Measurements from ENCODE around the gene ZNF827.

- TF ChIP-seq, protein P1, sequence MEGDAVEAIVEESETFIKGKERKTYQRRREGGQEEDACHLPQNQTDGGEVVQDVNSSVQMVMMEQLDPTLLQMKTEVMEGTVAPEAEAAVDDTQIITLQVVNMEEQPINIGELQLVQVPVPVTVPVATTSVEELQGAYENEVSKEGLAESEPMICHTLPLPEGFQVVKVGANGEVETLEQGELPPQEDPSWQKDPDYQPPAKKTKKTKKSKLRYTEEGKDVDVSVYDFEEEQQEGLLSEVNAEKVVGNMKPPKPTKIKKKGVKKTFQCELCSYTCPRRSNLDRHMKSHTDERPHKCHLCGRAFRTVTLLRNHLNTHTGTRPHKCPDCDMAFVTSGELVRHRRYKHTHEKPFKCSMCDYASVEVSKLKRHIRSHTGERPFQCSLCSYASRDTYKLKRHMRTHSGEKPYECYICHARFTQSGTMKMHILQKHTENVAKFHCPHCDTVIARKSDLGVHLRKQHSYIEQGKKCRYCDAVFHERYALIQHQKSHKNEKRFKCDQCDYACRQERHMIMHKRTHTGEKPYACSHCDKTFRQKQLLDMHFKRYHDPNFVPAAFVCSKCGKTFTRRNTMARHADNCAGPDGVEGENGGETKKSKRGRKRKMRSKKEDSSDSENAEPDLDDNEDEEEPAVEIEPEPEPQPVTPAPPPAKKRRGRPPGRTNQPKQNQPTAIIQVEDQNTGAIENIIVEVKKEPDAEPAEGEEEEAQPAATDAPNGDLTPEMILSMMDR (IDR thresholded peaks at IDR 0.05), result no peak
- TF ChIP-seq POLR2A (IDR thresholded peaks at IDR 0.05) (no peak), POLR2AphosphoS5 (IDR thresholded peaks at IDR 0.05) (no peak), EP300 (IDR thresholded peaks at IDR 0.05) (no peak)
Observed at GRCh38 chr4:145891958-145892357, 46.7 kb downstream of the ZNF827 start.
